Left colon (tissue), 2 donors: Measurements from ENCODE around the gene ZNF594. TPM values are rescaled to one million over a fixed set of nuclear protein-coding genes. Genes with fewer than 3 reads are reported as not detected.
"Not testable (repeated sequence)": the region's sequence is repeated elsewhere in the genome, so short reads cannot be mapped to it uniquely, and the experiment has no call there.

ENCODE experiments used
- ATAC-seq: fragments of 200-7000 bp; cut with Tn5 transposase; one replicate; pipeline ENCODE4 v1.9.1; 2020; ENCODE audit warnings: mild to moderate bottlenecking, moderate library complexity
- DNase-seq, 2 donors: peaks; one replicate each; pipeline ENCODE4 v3.0.0-alpha.2; 2020
- intact Hi-C, 2 donors: fragments of 100-400 bp; cut with DNase I in 1 of 2; cut with micrococcal nuclease in 1 of 2; formaldehyde crosslinking; loops; one replicate each; pipeline versions ENCODE4 v1.11.2 to v1.14.0; 2022; cut with DNase I, micrococcal nuclease
- long read RNA-seq: library from polyadenylated mRNA; unstranded; transcript quantifications from one replicate; pipeline ENCODE4 v2.0.0, GENCODE V29; 2021
- total RNA-seq, 2 donors: library from RNA; stranded (reverse); fragmentation: NEBNext Ultra II Directional; extraction: Animal tissue kit (Norgen Biotek cat#: 25700); gene quantifications; one replicate each; pipeline ENCODE4 v1.2.1, GENCODE V29; 2021
- donor health status: DM: no; HTN: no; CAD: no.
- donor health status: DM: yes; HTN: yes; CAD: no.

Gene ZNF594
- 1 to 10 TPM; 3.7 to 3.9 TPM for total RNA-seq
- long read RNA-seq, full-length matches to known transcripts: 1 of 2 reads
- long read RNA-seq, partial matches to known transcripts: 0 of 2 reads
- long read RNA-seq, other reads (novel, unspliced or antisense): 1 of 2 reads

- peak; percentile 98 for ATAC-seq
- intact Hi-C loops: no loop called here
Observed at GRCh38 chr17:5191541-5192417, at the start of gene ZNF594. TSS of gene ZNF594 (minus strand) at chr17:5191868. CDS start at chr17:5184256, 7,612 bp downstream.

GRCh38 chr17:5239769-5240168, 48.1 kb upstream of the ZNF594 start:
- DNase-seq, ATAC-seq, intact Hi-C loops: not testable (repeated sequence)

More at GRCh38 chr17:5191541-5192417, at the start of gene ZNF594:
- peak; percentile 96 for DNase-seq

- ATAC-seq: no peak
- intact Hi-C loops: no loop called here
Observed at GRCh38 chr17:5238333-5238732, 46.7 kb upstream of the ZNF594 start.

GRCh38 chr17:5237541-5238016, 45.9 kb upstream of the ZNF594 start:
- intact Hi-C loops: no loop called here
- peak; percentile 40 to 70 for DNase-seq
- peak; percentile 56 for ATAC-seq

More at GRCh38 chr17:5238333-5238732, 46.7 kb upstream of the ZNF594 start:
- DNase-seq: no peak

GRCh38 chr17:5236938-5237540, 45.4 kb upstream of the ZNF594 start:
- intact Hi-C loops: no loop called here
- DNase-seq (no peak), ATAC-seq (no peak)

- ATAC-seq: no peak
- intact Hi-C loops: no loop called here
Observed at GRCh38 chr17:5234645-5235576, 43.2 kb upstream of the ZNF594 start, which contains the start of gene SCIMP. TSS of gene SCIMP (minus strand) at chr17:5234860. CDS start at chr17:5234755, 105 bp downstream.

GRCh38 chr17:5233492-5233891, 41.8 kb upstream of the ZNF594 start:
- DNase-seq, intact Hi-C loops, ATAC-seq: not testable (repeated sequence)

More at GRCh38 chr17:5234645-5235576, 43.2 kb upstream of the ZNF594 start, which contains the start of gene SCIMP:
- DNase-seq: peak; percentile 31 to 33

- DNase-seq (peak in 1 of 2 donors; percentile 20), ATAC-seq (no peak)
- intact Hi-C loops: no loop called here
Observed at GRCh38 chr17:5226940-5227878, 35.5 kb upstream of the ZNF594 start.

GRCh38 chr17:5225668-5226457, 34.2 kb upstream of the ZNF594 start:
- no peak for DNase-seq
- intact Hi-C loops: no loop called here
- no peak for ATAC-seq

- ATAC-seq, DNase-seq, intact Hi-C loops: not testable (repeated sequence)
Observed at GRCh38 chr17:5221912-5222311, 30.2 kb upstream of the ZNF594 start.

GRCh38 chr17:5220074-5220473, 28.4 kb upstream of the ZNF594 start:
- DNase-seq: no peak
- no peak for ATAC-seq
- intact Hi-C loops: no loop called here

GRCh38 chr17:5219536-5219935, 27.9 kb upstream of the ZNF594 start:
- intact Hi-C loops: no loop called here
- DNase-seq (no peak), ATAC-seq (no peak)

GRCh38 chr17:5217562-5217961, 25.9 kb upstream of the ZNF594 start:
- DNase-seq, ATAC-seq, intact Hi-C loops: not testable (repeated sequence)

- ATAC-seq: no peak
- intact Hi-C loops: no loop called here
Observed at GRCh38 chr17:5211458-5211857, 19.8 kb upstream of the ZNF594 start.

GRCh38 chr17:5210614-5211252, 19.1 kb upstream of the ZNF594 start:
- DNase-seq: no peak
- intact Hi-C loops: no loop called here
- no peak for ATAC-seq

More at GRCh38 chr17:5211458-5211857, 19.8 kb upstream of the ZNF594 start:
- DNase-seq: no peak

GRCh38 chr17:5210091-5210490, 18.4 kb upstream of the ZNF594 start:
- intact Hi-C loops: no loop called here
- no peak for DNase-seq
- no peak for ATAC-seq
